GM12892 (cell line): ENCODE data around the gene MAP3K12.

Experiments
- POLR2A ChIP-seq: IDR thresholded peaks from 2 replicates; pipeline ENCODE4 v1.6.1; 2011; ENCODE audit warnings: low read depth, low read length, control low read depth
- POLR2AphosphoS5 ChIP-seq: IDR thresholded peaks from 2 replicates; pipeline ENCODE4 v1.6.1; 2011; ENCODE audit warnings: low read depth, low read length, control low read depth
- TAF1 ChIP-seq: IDR thresholded peaks from 2 replicates; pipeline ENCODE4 v1.6.1; 2011; ENCODE audit warnings: low read depth, mild to moderate bottlenecking, control low read depth, low read length, borderline replicate concordance

DNA sequence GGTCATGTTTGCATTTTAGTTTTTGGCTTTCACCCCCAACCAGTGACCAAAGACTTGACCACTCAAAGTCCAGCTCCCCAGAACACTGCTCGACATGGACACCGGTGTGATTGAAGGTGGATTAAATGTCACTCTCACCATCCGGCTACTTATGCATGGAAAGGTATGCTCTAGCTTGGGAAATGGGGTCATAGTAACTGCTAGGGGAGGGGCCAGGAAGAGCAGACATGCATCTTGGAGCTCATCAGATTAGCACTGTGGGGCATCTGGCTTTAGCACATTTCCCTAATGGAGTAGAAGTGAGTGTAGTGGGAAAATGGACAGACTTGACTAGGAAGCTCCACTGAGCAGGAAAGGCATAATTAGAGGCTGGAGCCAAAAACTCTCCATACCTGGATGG lies 44.6 kb downstream of the MAP3K12 start:
- TF ChIP-seq POLR2AphosphoS5: peak; percentile 30; the same call in 1 of the 2 replicates
- TF ChIP-seq POLR2A: no peak; the same call in 1 of the 2 replicates
- TF ChIP-seq TAF1: no peak
